Measurements from ENCODE around the gene LST1.

LST1 gene

GRCh38 chr6:31621320-31621939 is 35.4 kb downstream of the LST1 start:
- DNase-seq: no peak

- DNase-seq: no peak
These were observed 35.9 kb downstream of the LST1 start for GRCh38 chr6:31621991-31622390.

GRCh38 chr6:31622684-31623091 is 36.6 kb downstream of the LST1 start:
- no peak for DNase-seq

- no peak for DNase-seq
These were observed 38.0 kb downstream of the LST1 start for GRCh38 chr6:31624070-31624469.

- DNase-seq: no peak
These were observed 40.9 kb downstream of the LST1 start for GRCh38 chr6:31626952-31627351.

- DNase-seq: no peak
These were observed 41.7 kb downstream of the LST1 start for GRCh38 chr6:31627690-31628287.

GRCh38 chr6:31629014-31629413 is 42.9 kb downstream of the LST1 start:
- no peak for DNase-seq

- DNase-seq: no peak
These were observed 44.3 kb downstream of the LST1 start for GRCh38 chr6:31630177-31630934.

- no peak for DNase-seq
These were observed 45.1 kb downstream of the LST1 start for GRCh38 chr6:31631209-31631608.

- no peak for DNase-seq
These were observed 45.7 kb downstream of the LST1 start for GRCh38 chr6:31631681-31632278.

- no peak for DNase-seq
These were observed 46.3 kb downstream of the LST1 start for GRCh38 chr6:31632279-31632946.

GRCh38 chr6:31633447-31633846 is 47.4 kb downstream of the LST1 start:
- DNase-seq: no peak

- DNase-seq: no peak
These were observed 48.1 kb downstream of the LST1 start for GRCh38 chr6:31634131-31634530.

- no peak for DNase-seq
These were observed 49.0 kb downstream of the LST1 start for GRCh38 chr6:31634969-31635575.

- no peak for DNase-seq
These were observed 50.9 kb downstream of the LST1 start for GRCh38 chr6:31636698-31637596.
